Neural progenitor cell (in vitro differentiated cells): ENCODE results near the gene PITRM1. TPM values are rescaled to one million over a fixed set of nuclear protein-coding genes. Genes with fewer than 3 reads are reported as not detected.
"Not testable (repeated sequence)": the region's sequence is repeated elsewhere in the genome, so short reads cannot be mapped to it uniquely, and the experiment has no call there.

Experiments used
- DNase-seq: peaks from one replicate; pipeline ENCODE4 v3.0.0-alpha.2; 2016; ENCODE audit warnings: low spot score
- H2AFZ ChIP-seq: fragments of 200-600 bp; sonication (generic); replicated peaks from 2 replicates; pipeline ENCODE4 v1.6.1; 2016; ENCODE audit warnings: antibody characterized with exemption
- H3F3A ChIP-seq: fragments of 200-600 bp; sonication (generic); 2 replicates; pipeline ENCODE4 v1.6.1; 2016; ENCODE audit warnings: antibody characterized with exemption, low read depth
- H3K27ac ChIP-seq: fragments of 200-600 bp; sonication (generic); 2 replicates; pipeline ENCODE4 v1.5.1; 2016; ENCODE audit warnings: mild to moderate bottlenecking
- H3K27me3 ChIP-seq: fragments of 200-600 bp; sonication (generic); 2 replicates; pipeline ENCODE4 v1.6.1; 2016; ENCODE audit warnings: mild to moderate bottlenecking, moderate library complexity
- H3K36me3 ChIP-seq: fragments of 200-600 bp; sonication (generic); 2 replicates; pipeline ENCODE4 v1.5.1; 2016
- H3K4me1 ChIP-seq: fragments of 200-600 bp; sonication (generic); 2 replicates; pipeline ENCODE4 v1.6.1; 2016; ENCODE audit warnings: mixed run types
- H3K4me2 ChIP-seq: fragments of 200-600 bp; sonication (generic); 2 replicates; pipeline ENCODE4 v1.6.1; 2016
- H3K4me3 ChIP-seq: fragments of 200-600 bp; sonication (generic); 2 replicates; pipeline ENCODE4 v1.5.1; 2016
- H3K79me2 ChIP-seq: fragments of 200-600 bp; sonication (generic); 2 replicates; pipeline ENCODE4 v1.6.1; 2016; ENCODE audit warnings: low read depth
- H3K9ac ChIP-seq: fragments of 200-600 bp; sonication (generic); 2 replicates; pipeline ENCODE4 v1.6.1; 2016
- H3K9me3 ChIP-seq: fragments of 200-600 bp; sonication (generic); 2 replicates; pipeline ENCODE4 v1.5.1; 2016; ENCODE audit warnings: low read depth
- H4K20me1 ChIP-seq: fragments of 200-600 bp; sonication (generic); 2 replicates; pipeline ENCODE4 v1.6.1; 2016; ENCODE audit warnings: low read depth
- H3K27ac Mint-ChIP-seq: 3 replicates; pipeline ENCODE4 v1.8.0; 2021; ENCODE audit warnings: mixed read lengths
- H3K27me3 Mint-ChIP-seq: 2 replicates; pipeline ENCODE4 v1.8.0; 2022; ENCODE audit warnings: low read depth, mild to moderate bottlenecking, inconsistent platforms, moderate library complexity, mixed read lengths; ENCODE audit not compliant: insufficient read depth
- H3K36me3 Mint-ChIP-seq: 3 replicates; pipeline ENCODE4 v1.8.0; 2021; ENCODE audit warnings: mixed read lengths
- H3K4me1 Mint-ChIP-seq: 3 replicates; pipeline ENCODE4 v1.8.0; 2021; ENCODE audit warnings: mixed read lengths
- H3K4me3 Mint-ChIP-seq: 3 replicates; pipeline ENCODE4 v1.8.0; 2021; ENCODE audit warnings: mild to moderate bottlenecking, moderate library complexity, mixed read lengths
- H3K9me3 Mint-ChIP-seq: 3 replicates; pipeline ENCODE4 v1.8.0; 2020; ENCODE audit warnings: mixed read lengths
- CTCF ChIP-seq: fragments of 200-600 bp; sonication (generic); IDR thresholded peaks from 2 replicates; pipeline ENCODE4 v1.5.1; 2017; ENCODE audit warnings: antibody characterized with exemption, mild to moderate bottlenecking
- EZH2 ChIP-seq: fragments of 200-600 bp; sonication (generic); IDR thresholded peaks from 2 replicates; pipeline ENCODE4 v1.6.1; 2017; ENCODE audit warnings: antibody characterized with exemption, mild to moderate bottlenecking, moderate library complexity
- EZH2phosphoT487 ChIP-seq: fragments of 200-600 bp; sonication (generic); IDR thresholded peaks from 2 replicates; pipeline ENCODE4 v1.6.1; 2017; ENCODE audit warnings: antibody characterized with exemption
- total RNA-seq: library from RNA; depleted of rRNA; stranded (reverse); fragments of >200 nt; gene quantifications from 2 replicates; pipeline ENCODE4 v1.2.3, GENCODE V29; 2015; ENCODE audit warnings: low replicate concordance

The PITRM1 gene
- total RNA-seq, 1 donor from 2014 or later: 38.0 TPM

DNA sequence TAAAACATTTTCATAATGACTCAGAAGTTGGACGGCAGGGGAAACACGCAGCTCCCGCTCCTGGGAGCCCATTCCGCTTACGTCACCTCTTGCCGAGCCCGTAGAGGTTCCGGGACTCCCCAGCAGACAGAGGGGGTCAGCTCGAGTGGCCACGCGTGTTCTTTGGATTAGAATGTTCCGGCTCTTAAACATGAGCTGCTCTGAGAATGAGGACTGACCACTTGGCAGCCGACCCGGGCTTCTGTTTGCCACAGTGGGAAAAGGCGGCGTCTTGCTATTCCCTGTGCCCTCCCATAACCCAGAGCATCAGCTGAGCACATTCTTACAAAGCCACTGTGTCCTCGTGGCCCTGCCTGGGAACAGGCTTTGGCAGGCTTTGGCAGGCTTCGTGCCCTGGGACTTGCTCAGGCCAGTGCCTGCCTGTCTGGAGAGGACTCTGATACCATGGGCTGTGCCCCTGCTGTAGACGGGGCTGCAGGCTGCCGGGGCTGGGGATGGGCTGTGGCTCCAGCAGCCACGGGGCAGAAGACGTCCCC, 65.1 kb downstream of the PITRM1 start:
- peaks cover 4% of the 10 kb centered on the region for H3K9me3 Mint-ChIP-seq
- no peaks in the 10 kb centered on the region for H3K4me1 ChIP-seq
- no peak overlapping the region for H3K4me2 ChIP-seq
- no peak for TF ChIP-seq EZH2
- no peak for TF ChIP-seq EZH2phosphoT487
- no peak overlapping the region for H3K4me3 ChIP-seq
- H3K9ac ChIP-seq: no peak overlapping the region
- no peaks in the 10 kb centered on the region for H3K9me3 ChIP-seq
- H3K4me3 Mint-ChIP-seq: no peak overlapping the region
- no peaks in the 10 kb centered on the region for H4K20me1 ChIP-seq
- no peaks in the 10 kb centered on the region for H3K79me2 ChIP-seq
- H3F3A ChIP-seq: peaks cover 3% of the 10 kb centered on the region
- H3K27me3 Mint-ChIP-seq: peaks cover 7% of the 10 kb centered on the region
- H3K27ac ChIP-seq: no peak overlapping the region
- no peak for DNase-seq
- no peaks in the 10 kb centered on the region for H3K36me3 ChIP-seq
- H3K4me1 Mint-ChIP-seq: peaks cover 29% of the 10 kb centered on the region
- H3K27me3 ChIP-seq: no peaks in the 10 kb centered on the region
- H2AFZ ChIP-seq: no peak overlapping the region
- no peak overlapping the region for H3K27ac Mint-ChIP-seq
- H3K36me3 Mint-ChIP-seq: peaks cover 24% of the 10 kb centered on the region

- H3K27ac ChIP-seq: no peak overlapping the region
Measured at GRCh38 chr10:3106928-3107425, 65.6 kb downstream of the PITRM1 start.

GRCh38 chr10:3106328-3106727, 66.3 kb downstream of the PITRM1 start:
- H3K9me3 ChIP-seq, H3K4me3 Mint-ChIP-seq, H3K27me3 ChIP-seq, H3K9me3 Mint-ChIP-seq, H3K4me2 ChIP-seq, H4K20me1 ChIP-seq, H3K27ac Mint-ChIP-seq, H3K27me3 Mint-ChIP-seq, H2AFZ ChIP-seq, H3K4me3 ChIP-seq, H3K4me1 ChIP-seq, DNase-seq, H3K36me3 ChIP-seq, H3K27ac ChIP-seq, H3K9ac ChIP-seq, H3F3A ChIP-seq, H3K79me2 ChIP-seq: not testable (repeated sequence)
- peaks cover 27% of the 10 kb centered on the region for H3K36me3 Mint-ChIP-seq
- H3K4me1 Mint-ChIP-seq: peaks cover 20% of the 10 kb centered on the region

More at GRCh38 chr10:3106928-3107425, 65.6 kb downstream of the PITRM1 start:
- Histone ChIP-seq H4K20me1 (no peaks in the 10 kb centered on the region), H3K79me2 (no peaks in the 10 kb centered on the region), H3F3A (peaks cover 3% of the 10 kb centered on the region), H2AFZ (no peak overlapping the region), H3K9ac (no peak overlapping the region), H3K4me1 (no peaks in the 10 kb centered on the region), H3K4me2 (no peak overlapping the region), H3K4me3 (no peak overlapping the region), H3K36me3 (no peaks in the 10 kb centered on the region), H3K27me3 (no peaks in the 10 kb centered on the region), H3K9me3 (no peaks in the 10 kb centered on the region)
- no peak for DNase-seq
- Mint-ChIP-seq H3K27me3 (peaks cover 6% of the 10 kb centered on the region), H3K36me3 (peaks cover 24% of the 10 kb centered on the region), H3K27ac (peak overlapping the region; percentile 82), H3K4me3 (no peak overlapping the region), H3K9me3 (peaks cover 4% of the 10 kb centered on the region), H3K4me1 (peaks cover 26% of the 10 kb centered on the region)
- no peak for TF ChIP-seq EZH2phosphoT487
- no peak for TF ChIP-seq CTCF
- TF ChIP-seq EZH2: no peak

DNA sequence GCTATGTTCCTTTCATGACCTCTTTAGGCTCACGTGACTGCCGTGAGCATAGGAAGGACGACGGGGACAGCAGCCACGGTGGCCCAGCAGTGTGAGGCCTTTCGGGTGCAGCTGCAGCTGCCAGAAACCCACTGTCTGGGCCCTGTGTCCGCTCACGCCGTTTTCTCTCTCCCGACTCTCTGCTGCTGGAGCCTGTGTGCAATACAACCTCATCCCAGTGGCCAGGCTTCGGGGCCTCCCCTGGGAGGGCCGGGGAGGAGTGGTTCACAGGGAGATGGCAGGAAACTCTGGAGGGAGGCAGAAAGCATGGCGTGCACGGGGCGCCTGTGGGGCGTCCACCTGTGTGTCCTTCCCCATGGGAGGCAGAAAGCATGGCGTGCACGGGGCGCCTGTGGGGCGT, 66.7 kb downstream of the PITRM1 start:
- Mint-ChIP-seq H3K27me3 (peaks cover 6% of the 10 kb centered on the region), H3K9me3 (peaks cover 6% of the 10 kb centered on the region), H3K4me1 (peaks cover 15% of the 10 kb centered on the region), H3K4me3 (no peak overlapping the region), H3K36me3 (peaks cover 30% of the 10 kb centered on the region), H3K27ac (no peak overlapping the region)
- no peaks in the 10 kb centered on the region for H3K36me3 ChIP-seq
- H3K27ac ChIP-seq: no peak overlapping the region
- no peak for TF ChIP-seq EZH2phosphoT487
- no peak for TF ChIP-seq CTCF
- no peak for DNase-seq
- H3K79me2 ChIP-seq: no peaks in the 10 kb centered on the region
- no peaks in the 10 kb centered on the region for H3K27me3 ChIP-seq
- H3K4me1 ChIP-seq: no peaks in the 10 kb centered on the region
- no peak overlapping the region for H2AFZ ChIP-seq
- H3F3A ChIP-seq: peaks cover 3% of the 10 kb centered on the region
- no peak overlapping the region for H3K9ac ChIP-seq
- no peaks in the 10 kb centered on the region for H3K9me3 ChIP-seq
- H3K4me3 ChIP-seq: no peak overlapping the region
- no peaks in the 10 kb centered on the region for H4K20me1 ChIP-seq
- no peak overlapping the region for H3K4me2 ChIP-seq
